Colon (tissue), 2 donors: ENCODE data around the gene LRRC27.

Experiments
- FAIRE-seq: peaks from 2 replicates; lab custom pipeline; 2012; peaks lifted over from hg19 to GRCh38; lab: Jason Lieb, UNC
- donor health status: control.
- donor health status: control.

LRRC27 gene

DNA sequence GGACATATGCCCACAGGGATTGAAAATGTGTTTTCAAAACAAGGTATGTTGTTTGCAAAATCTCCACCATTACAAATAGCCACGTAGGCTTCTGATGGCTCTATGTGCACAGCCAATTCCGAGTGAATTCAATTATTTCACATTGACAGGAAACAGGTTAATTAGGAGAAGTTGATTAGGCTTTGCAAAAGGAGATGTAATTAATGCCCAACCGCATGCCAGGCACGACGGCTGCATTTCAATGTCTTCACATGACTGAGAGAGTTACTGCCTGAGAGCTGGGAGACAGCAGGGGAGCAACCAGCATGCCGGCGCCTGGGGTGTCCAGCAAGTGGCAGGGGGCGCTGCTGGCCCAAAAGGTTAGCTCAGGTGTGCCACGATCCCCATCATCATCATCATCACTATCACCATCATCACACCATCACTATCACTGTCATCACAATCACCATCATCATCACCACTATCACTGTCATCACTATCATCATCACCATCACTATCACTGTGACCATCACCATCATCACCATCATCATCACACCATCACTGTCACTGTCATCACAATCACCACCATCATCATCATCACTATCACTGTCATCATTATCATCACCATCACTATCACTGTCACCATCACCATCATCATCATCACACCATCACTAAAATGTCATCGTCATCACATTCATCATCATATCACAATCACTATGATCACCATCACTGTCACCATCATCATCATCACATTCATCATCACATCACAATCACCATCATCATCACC, 95.2 kb downstream of the LRRC27 start:
- no peak for FAIRE-seq

DNA sequence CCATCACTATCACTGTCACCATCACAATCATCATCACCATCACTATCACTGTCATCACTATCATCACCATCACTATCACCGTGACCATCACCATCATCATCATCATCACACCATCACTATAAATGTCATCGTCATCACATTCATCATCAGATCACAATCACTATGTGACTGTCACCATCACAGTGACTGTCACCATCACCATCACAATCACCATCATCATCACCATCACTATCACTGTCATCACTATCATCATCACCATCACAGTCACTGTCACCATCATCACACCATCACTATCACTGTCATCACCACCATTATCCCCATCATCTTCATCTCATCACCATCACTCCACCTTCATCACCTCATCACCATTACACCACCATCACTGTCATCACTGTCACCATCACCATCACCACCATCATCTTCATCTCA, 96.0 kb downstream of the LRRC27 start:
- FAIRE-seq, result no peak

DNA sequence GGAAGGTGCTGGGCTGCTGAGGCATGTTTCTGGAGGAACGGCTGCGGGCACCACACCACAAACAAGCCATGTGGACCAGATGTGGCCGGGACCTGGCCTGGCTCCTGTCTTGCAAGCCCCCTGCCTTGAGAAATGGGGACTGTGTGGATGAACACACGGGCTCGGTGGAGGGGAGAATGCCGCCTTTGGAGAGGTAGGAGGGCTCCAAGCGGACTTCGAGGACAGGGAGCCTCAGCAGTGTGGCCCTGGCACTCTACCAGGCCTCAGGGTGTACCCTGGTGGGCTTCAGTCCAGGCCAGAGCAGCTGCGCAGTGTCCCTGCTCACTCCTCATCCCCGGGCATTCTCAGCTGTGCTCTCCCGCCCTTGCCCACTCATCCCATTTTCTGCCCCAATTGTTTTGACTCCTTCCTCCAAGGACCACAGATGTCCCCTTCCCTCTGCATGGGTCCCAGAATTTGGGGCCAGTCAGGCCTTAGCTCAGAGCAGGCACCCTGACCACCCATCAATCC, 96.5 kb downstream of the LRRC27 start:
- FAIRE-seq, result no peak
